K562 (cell line): ENCODE results near the gene TLE4. TPM values are rescaled to one million over a fixed set of nuclear protein-coding genes. Genes with fewer than 3 reads are reported as not detected.

Experiments used
- E2F6 ChIP-seq, 2 experiments: IDR thresholded peaks; 2 replicates each; pipeline ENCODE4 v1.6.1; 2011; ENCODE audit warnings: borderline replicate concordance in 1 of 2, control low read depth in 1 of 2, low read depth in 1 of 2, low read length in 1 of 2, mild to moderate bottlenecking in 1 of 2, mixed read lengths in 1 of 2, moderate library complexity in 1 of 2; ENCODE audit not compliant: insufficient read depth in 1 of 2, insufficient read length in 1 of 2, poor library complexity in 1 of 2, severe bottlenecking in 1 of 2; ENCODE audit errors: extremely low read depth in 1 of 2
- NFYB ChIP-seq: IDR thresholded peaks from 2 replicates; pipeline ENCODE4 v1.6.1; 2011; ENCODE audit warnings: mild to moderate bottlenecking, moderate library complexity; ENCODE audit not compliant: insufficient read length; ENCODE audit errors: extremely low read depth
- POLR3A ChIP-seq: IDR thresholded peaks from 2 replicates; pipeline ENCODE4 v1.6.1; 2011; ENCODE audit warnings: borderline replicate concordance, mild to moderate bottlenecking, moderate library complexity; ENCODE audit not compliant: insufficient read length, insufficient read depth; ENCODE audit errors: extremely low read depth
- PREB ChIP-seq: sonication (generic); formaldehyde crosslinking; IDR thresholded peaks from 2 replicates; pipeline ENCODE4 v1.8.1; 2023; ENCODE audit warnings: mild to moderate bottlenecking, missing genetic modification reagents
- RB1 ChIP-seq: fragments of 450-650 bp; IDR thresholded peaks from 2 replicates; pipeline ENCODE4 v1.6.1; 2017; ENCODE audit warnings: low read depth, mild to moderate bottlenecking
- RREB1 ChIP-seq: fragments of 250-450 bp; sonication (Bioruptor Pico); IDR thresholded peaks from 2 replicates; pipeline ENCODE4 v1.4.0; 2020
- STAT5A ChIP-seq: IDR thresholded peaks from 2 replicates; pipeline ENCODE4 v1.6.1; 2012; ENCODE audit warnings: low read length, inconsistent platforms, borderline replicate concordance
- polyA plus RNA-seq, 8 experiments: library from polyadenylated mRNA; depleted of rRNA in 4 of 8; stranded (reverse) in 5 of 8; unstranded in 3 of 8; fragments of >200 nt; fragmentation: Nextera tagmentation in 2 of 8; fragmentation: Illumina TruSeq in 1 of 8; extraction: Ambion mirVana in 2 of 8; extraction: Trizol in 1 of 8; gene quantifications; 2 replicates each; pipeline versions ENCODE4 v1.2.1 to v1.2.3, GENCODE V29; 2011 to 2014; ENCODE audit warnings: inconsistent platforms in 1 of 8, missing spikeins in 1 of 8
- total RNA-seq, 7 experiments: library from RNA; depleted of rRNA in 6 of 7; stranded (reverse); fragments of >200 nt in 6 of 7; fragmentation: Illumina TruSeq in 2 of 7; extraction: Trizol in 2 of 7; gene quantifications; 2 replicates each; pipeline versions ENCODE4 v1.2.1 to v1.2.3, GENCODE V29; 2011 to 2021; ENCODE audit warnings: low replicate concordance in 1 of 7

Gene TLE4
- total and polyA plus RNA-seq, 9 of the 15 experiments (the other 6 are each of a cell fraction or from before 2014, with no cell fraction given) = 1.1 to 8.8 (median 5.7) TPM

GRCh38 chr9:79522793-79523192 lies 49.0 kb upstream of the TLE4 start (continued):
- TF ChIP-seq E2F6 (IDR thresholded peaks at IDR 0.05; ENCODE audit: borderline replicate concordance in 1 of 2, extremely low read depth in 1 of 2, insufficient read depth in 1 of 2, insufficient read length in 1 of 2, low read depth in 1 of 2, low read length in 1 of 2, poor library complexity in 1 of 2, severe bottlenecking in 1 of 2) (no peak), RREB1 (no peak), STAT5A (no peak), RB1 (no peak), NFYB (no peak), POLR3A (no peak), PREB (CRISPR knock-in tag) (no peak)
